ENCODE measurements around the gene JOSD1. TPM values are rescaled to one million over a fixed set of nuclear protein-coding genes. Genes with fewer than 3 reads are reported as not detected.

The JOSD1 gene
- total RNA-seq, 1 experiment from 2014 or later: 19.2 TPM

DNA sequence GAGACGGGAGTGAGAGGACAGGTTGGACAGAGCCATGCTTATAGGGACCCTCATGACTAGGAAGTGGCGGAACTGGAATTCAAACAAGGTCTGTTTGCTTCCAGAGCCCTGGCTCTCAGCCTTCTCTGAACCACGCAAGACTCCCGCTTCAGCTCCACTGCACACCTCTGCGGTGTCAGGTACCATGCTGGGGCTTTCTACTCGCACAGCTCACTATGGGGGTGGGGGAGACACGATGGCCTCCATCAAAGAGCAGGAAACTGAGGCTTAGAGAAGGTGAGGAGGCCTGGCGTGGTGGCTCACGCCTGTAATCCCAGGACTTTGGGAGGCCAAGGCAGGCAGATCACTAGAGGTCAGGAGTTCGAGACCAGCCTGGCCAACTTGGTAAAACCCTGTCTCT lies 40.8 kb upstream of the JOSD1 start:
- Histone ChIP-seq H3K9ac (ENCODE audit: extremely low read depth, insufficient read length, low read length) (no peak overlapping the region), H3K4ac (ENCODE audit: low read depth, low read length) (no peak overlapping the region), H2BK5ac (ENCODE audit: insufficient read length, low read length) (no peak overlapping the region), H4K5ac (ENCODE audit: insufficient read length, low read depth, low read length) (no peak overlapping the region), H3K23me2 (ENCODE audit: insufficient read length, low read depth, low read length, poor library complexity, severe bottlenecking) (no peaks in the 10 kb centered on the region), H2BK15ac (ENCODE audit: low read depth, low read length) (no peak overlapping the region), H3K4me2 (ENCODE audit: insufficient read depth, insufficient read length, low read length) (no peak overlapping the region), H3K56ac (ENCODE audit: insufficient read length, low read depth, low read length) (no peak overlapping the region), H2AFZ (ENCODE audit: low read length) (no peak overlapping the region), H3K9me3 (ENCODE audit: control insufficient read depth, low read depth, low read length) (no peaks in the 10 kb centered on the region), H3K18ac (ENCODE audit: insufficient read length, low read depth, low read length) (no peak overlapping the region), H3K27me3 (ENCODE audit: insufficient read depth, low read length) (no peaks in the 10 kb centered on the region), H4K20me1 (ENCODE audit: control insufficient read depth, insufficient read depth, insufficient read length) (no peaks in the 10 kb centered on the region), H3K79me1 (ENCODE audit: insufficient read depth, low read depth, low read length, poor library complexity, severe bottlenecking) (no peaks in the 10 kb centered on the region), H3K27ac (ENCODE audit: insufficient read length, low read depth, low read length) (no peak overlapping the region), H3T11ph (ENCODE audit: low read length) (no peak overlapping the region), H2BK120ac (ENCODE audit: low read depth, low read length, poor library complexity, severe bottlenecking) (no peak overlapping the region), H3K14ac (ENCODE audit: insufficient read depth, low read length) (no peak overlapping the region), H4K91ac (ENCODE audit: insufficient read length, low read depth, low read length) (no peak overlapping the region), H3K79me2 (ENCODE audit: insufficient read depth, low read length) (no peaks in the 10 kb centered on the region), H2BK12ac (ENCODE audit: insufficient read length, low read depth, low read length) (no peak overlapping the region), H2BK20ac (ENCODE audit: low read depth, low read length, poor library complexity, severe bottlenecking) (no peak overlapping the region), H4K8ac (replicated peaks; ENCODE audit: insufficient read length, low read depth, low read length) (no peak overlapping the region), H2AK5ac (ENCODE audit: insufficient read length, low read length) (no peak overlapping the region), H3K23ac (ENCODE audit: insufficient read length, low read depth, low read length) (no peak overlapping the region), H3K4me1 (ENCODE audit: insufficient read depth, low read length) (no peaks in the 10 kb centered on the region)
- Mint-ChIP-seq H3K4me1 (no peaks in the 10 kb centered on the region), H3K27ac (peak overlapping the region in 1 of 3 experiments; percentile 68; a peak in 1 of 7 replicates), H3K9me3 (no peaks in the 10 kb centered on the region), H3K36me3 (ENCODE audit: insufficient read depth in 1 of 3, low read depth in 3 of 3) (peaks cover 13 to 57% (median 24%) of the 10 kb centered on the region in 3 experiments), H3K27me3 (ENCODE audit: low read depth) (no peaks in the 10 kb centered on the region; the same call in 1 of the 2 replicates), H3K4me3 (no peak overlapping the region)
- DNase-seq: no peak
- TF ChIP-seq, protein P1, sequence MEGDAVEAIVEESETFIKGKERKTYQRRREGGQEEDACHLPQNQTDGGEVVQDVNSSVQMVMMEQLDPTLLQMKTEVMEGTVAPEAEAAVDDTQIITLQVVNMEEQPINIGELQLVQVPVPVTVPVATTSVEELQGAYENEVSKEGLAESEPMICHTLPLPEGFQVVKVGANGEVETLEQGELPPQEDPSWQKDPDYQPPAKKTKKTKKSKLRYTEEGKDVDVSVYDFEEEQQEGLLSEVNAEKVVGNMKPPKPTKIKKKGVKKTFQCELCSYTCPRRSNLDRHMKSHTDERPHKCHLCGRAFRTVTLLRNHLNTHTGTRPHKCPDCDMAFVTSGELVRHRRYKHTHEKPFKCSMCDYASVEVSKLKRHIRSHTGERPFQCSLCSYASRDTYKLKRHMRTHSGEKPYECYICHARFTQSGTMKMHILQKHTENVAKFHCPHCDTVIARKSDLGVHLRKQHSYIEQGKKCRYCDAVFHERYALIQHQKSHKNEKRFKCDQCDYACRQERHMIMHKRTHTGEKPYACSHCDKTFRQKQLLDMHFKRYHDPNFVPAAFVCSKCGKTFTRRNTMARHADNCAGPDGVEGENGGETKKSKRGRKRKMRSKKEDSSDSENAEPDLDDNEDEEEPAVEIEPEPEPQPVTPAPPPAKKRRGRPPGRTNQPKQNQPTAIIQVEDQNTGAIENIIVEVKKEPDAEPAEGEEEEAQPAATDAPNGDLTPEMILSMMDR (conservative IDR thresholded peaks at IDR 0.05): no peak
- WGBS (ENCODE audit: extremely low coverage, insufficient read length, low lambda C conversion rate): no CpG with 5 or more reads among the region's 10 CpGs
